ENCODE measurements around the gene SRGAP2C.

- TF ChIP-seq CTCF (IDR thresholded peaks at IDR 0.05; ENCODE audit: low read length) (no peak), EZH2phosphoT487 (IDR thresholded peaks at IDR 0.05; ENCODE audit: low read length) (no peak)
Measured at GRCh38 chr1:121408354-121408753, 223.6 kb downstream of the SRGAP2C start.
